NCI-H510A (cell line): ENCODE results near the gene DIPK1A.
"Not testable (repeated sequence)": the region's sequence is repeated elsewhere in the genome, so short reads cannot be mapped to it uniquely, and the experiment has no call there.

Experiments
- DNase-seq: peaks from one replicate; lab custom pipeline; 2025; lab: John Stamatoyannopoulos, UW

The DIPK1A gene

DNA sequence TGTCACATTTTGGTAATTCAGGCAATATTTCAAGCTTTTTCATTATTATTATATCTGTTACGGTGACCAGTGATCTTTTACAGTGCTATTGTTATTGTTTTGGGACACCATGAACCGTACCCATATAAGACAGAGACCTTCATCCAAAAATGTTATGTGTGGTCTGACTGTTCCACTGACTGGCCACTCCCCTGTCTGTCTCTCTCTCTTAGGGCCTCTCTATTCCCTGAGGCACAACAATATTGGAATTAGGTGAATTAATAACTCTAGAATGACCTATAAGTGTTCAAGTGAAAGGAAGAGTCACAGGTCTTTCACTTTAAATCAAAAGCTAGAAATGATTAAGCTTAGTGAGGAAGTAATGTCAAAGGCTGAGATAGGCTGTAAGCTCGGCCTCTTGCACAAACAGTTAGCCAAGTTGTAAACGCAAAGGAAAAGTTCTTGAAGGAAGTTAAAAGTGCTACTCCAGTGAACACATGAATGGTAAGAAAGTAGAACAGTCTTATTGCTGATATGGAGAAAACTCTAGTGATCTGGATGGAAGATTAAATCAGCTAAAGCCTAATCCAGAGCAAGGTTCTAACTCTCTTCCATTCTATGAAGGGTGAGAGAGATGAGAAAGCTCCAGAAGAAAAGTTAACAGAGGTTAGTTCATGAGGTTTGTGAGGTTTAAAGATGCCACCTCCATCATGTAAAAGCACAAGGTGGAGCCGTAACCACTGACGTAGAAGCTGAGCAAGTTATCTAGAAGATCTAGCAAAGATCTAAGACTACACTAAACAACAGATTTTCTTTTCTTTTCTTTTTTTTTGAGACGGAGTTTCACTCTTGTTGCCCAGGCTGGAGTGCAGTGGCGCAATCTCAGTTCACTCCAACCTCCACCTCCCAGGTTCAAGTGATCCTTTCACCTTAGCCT, 19.7 kb upstream of the DIPK1A start:
- no peak for DNase-seq

DNA sequence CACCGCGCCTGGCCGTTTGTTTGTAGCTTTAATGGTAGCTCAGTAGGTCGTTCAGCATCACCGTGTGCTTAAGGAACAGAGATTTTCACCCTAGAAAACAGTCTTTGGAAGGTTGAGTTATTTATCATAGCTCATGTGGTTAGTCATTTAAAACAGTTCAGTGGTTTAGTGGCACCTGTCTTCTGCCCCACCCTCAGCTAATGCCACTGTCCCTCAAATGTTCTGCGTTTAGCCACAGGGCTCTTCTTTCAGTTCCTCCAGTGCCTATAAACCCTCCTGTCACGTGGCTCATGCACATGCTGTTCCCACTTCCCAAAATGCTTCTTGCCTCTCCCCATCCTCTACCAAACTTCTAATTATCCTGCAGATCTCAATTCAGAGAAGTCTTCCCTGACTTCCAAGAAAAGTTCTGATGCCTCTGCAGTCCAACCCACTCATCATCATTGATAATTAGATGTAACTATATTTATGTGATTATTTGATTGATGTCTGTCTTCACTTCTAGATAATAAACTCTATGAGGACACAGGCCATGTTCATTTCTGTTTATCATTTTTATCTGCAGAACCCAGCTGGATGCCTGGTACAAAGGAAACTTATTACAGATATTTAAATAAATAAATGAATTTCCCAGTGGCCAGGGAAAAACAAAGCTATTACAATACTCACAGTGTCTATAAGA, 14.4 kb upstream of the DIPK1A start:
- no peak for DNase-seq

DNA sequence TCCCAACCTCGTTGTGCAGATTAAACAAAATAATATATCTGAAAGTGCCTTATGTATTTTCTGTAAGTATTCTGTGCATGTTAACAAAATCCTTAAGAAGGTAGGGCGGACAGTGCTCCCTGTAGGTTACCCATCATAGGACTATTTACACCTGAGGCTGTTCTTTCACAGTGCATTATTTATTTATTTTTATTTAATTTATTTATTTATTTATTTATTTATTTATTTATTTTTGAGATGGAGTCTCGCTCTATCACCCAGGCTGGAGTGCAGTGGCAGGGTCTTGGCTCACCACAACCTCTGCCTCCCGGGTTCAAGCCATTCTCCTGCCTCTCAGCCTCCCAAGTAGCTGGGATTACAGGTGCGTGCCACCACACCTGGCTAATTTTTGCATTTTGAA, 12.8 kb upstream of the DIPK1A start:
- not testable (repeated sequence) for DNase-seq

DNA sequence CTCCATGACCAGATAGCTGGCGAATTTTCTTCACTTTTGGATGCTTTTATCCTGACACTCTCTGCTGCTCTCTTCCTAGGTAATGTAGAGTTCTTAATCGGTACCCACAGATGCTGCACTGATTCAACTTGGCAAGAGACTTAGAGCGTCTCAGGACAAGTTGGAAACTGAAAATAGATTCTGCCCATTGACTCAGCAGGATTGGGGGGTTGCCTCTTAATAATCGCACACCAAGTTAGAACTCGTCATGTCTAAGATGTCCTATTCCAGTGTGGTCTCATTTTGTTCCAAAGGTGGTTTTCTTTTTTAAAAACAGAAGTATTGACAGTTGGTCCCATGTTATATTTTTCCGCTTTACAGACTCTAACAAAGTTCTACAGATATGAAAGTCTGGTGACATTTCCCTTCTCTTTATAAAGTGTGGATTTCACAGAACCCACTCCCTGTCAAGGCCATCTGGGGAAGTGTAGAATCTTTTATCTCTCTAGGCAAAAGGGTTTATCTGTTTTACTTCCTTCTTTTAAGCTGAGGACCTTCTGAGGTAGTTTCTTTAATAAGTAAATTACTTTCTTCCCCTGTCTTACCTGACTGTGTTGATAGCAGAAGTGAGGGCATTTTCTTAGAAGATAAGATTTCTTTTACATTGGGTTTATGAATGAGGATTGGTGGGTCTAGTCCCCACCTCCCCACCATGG, 12.1 kb upstream of the DIPK1A start:
- no peak for DNase-seq

DNA sequence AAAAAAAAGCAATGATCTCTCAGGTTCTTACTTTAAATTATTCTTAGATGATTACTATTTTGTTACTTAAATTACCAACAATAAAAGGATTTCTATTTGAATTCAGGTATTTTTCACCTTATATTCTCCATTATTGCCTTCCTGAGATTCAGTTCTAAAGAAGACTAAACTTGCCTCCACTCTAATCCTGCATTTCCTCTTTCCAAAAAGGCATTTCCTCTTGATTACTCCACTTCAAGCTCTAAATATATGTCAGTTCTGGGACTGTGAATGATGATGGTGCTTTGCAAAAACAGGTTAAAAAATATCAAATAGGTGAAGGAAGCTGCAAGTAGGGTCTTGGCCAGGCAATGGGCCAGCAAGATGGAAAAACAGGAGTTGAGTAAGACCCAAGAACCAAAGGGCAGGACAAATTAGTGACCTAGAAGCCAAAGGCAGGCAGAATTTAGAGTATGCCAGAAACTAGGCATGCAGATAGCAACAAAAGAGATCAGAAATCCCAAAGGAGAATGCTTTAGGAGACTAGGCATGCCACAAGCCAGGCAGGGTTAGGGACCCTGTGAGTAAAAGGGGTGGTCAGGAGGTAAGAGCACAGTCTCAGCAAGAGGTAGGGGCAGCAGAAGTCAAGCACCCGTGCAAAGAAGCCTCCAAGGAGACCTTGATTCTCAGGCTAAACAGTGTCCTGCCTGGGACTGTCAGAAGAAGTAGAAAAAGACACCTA, 11.3 kb upstream of the DIPK1A start:
- DNase-seq, result no peak

DNA sequence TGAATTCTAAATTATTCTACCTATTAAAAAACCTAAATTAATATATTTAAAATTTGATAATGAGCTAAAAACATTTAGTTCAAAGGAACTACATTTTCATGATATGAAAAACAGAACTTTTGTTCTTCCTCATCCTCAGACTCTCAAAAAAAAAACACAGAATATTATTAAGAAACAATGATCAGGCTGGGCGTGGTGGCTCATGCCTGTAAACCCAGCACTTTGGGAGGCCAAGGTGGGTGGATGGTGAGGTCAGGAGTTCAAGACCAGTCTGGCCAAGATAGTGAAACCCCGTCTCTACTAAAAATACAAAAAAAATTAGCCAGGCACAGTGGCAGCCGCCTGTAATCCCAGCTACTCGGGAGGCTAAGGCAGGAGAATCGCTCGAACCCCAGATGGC, 10.7 kb upstream of the DIPK1A start:
- not testable (repeated sequence) for DNase-seq

DNA sequence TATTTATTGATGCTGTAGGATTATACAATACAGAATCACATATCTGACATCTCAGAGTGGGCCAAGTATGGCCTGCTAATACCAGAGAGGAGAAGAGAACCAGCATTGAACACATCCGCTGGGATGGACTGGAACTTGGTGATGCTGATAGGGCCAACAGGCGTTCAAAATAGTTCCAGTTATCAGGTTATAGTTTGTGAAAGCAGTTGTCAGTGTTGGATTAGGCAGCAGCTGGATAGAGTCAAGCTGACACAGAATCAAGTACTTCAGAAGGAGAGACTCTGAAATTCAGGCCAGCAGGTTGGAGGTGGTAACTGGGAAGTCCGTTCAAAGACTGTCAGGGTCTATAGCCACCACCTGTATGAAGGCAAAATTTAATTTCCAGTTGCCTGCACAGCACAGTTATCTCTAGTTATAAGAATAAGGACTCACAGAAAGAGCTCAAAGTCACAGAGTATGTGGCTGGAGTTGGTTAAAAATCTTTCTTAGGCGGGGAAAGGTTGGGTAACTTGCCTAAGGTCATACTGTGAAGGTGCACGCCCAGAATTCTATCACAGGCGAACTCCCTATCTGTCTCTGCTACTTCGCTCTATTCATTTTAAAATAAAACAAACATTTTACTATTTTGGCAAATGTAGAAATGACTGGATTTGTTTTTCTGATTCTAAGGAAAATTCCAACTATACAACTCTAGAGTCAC, 9.9 kb upstream of the DIPK1A start:
- DNase-seq, result no peak

DNA sequence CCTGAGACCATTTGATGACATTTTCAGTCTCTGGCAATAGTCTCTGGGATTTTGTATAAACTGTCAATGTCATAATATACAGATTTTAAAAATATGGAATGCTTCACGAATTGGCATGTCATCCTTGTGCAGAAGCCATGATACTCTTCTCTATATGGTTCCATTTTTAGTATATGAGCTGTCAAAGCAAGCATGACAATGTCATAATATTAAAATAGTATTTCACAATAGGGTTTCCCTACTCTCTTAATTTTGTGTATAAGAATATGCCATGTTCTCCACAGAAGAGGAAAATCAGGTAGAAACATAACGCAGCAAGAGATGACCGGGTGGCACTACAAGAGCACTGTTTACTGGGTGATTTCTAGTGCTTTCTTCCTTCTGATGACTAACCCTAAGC, 8.3 kb upstream of the DIPK1A start:
- no peak for DNase-seq

DNA sequence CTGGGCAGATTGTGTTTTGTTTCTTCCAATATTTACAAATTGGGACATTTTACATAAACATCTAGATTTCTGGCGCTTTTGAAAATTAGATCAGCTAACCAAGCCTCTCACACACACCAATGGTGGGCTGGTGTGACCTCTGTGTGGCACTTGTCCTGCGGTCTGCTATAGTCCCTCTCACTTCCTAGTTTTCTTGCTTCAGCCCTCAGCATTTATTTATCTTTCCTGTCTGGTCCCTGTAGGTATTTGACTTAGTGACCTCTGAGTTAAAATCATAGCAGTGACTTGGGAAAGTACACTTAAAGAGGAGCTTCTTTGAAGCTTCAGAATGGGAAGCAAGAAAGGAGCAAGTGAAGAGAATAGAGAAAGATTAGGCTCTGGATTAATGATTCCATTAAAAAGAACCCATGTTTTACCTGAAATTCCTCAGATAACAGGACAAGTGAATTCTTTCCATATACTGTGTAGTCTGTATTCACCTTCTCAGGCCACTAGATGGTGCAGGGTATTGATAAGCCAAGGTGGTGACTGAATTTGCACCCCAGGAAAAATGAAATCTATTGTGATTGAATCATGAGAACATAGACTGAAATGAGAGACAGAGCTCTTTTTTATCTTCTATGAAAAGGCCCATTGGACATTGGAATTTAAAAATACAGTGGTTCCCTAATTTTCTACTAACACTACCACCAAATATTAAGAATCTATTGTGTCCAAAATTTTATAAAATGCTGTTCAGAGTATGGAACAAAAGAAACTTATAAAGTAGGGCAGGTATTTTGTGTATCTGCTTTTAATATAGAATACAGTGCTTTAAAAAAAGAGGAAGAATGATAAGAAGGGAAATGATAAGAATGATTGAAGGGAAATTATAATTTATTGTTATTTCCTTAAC, 7.1 kb upstream of the DIPK1A start:
- DNase-seq, result no peak

DNA sequence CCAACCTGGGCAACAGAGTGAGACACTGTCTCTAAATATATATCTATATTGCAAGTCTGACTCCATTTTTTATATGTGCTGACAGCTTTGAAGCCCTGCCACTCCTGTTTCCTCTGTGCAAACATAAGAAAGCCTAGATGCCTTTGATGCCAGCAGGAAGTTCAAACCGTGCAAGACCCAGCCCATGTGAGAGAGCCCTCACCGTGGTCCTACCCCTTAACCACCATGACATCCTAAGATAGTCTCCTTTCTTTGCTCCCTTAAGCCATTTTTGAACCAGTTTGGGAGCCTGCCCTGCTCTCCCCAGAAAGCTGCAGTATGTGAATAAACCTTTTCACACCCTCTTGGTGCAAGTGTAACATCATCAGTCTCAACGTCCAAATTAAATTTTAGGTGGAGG, 3.7 kb upstream of the DIPK1A start:
- DNase-seq, result no peak

DNA sequence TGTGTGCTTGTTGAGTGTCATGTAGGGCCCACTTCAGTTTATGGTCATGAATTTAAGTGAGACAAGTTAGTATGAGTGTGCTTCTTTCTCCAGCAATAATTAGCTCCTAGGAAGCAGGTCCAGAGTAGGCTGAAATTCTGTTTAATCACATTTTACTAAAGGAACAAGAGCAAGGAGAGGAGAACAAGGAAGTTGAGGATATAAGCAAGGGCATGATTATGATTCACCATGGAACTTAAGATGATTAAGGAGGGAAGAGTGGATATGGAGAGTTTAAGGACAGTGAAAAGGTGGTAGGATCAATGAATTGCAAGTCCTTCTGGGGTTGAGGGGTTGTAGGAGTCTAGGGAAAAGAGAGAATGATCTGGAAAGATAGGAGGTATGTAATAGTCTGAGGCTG, 3.1 kb upstream of the DIPK1A start:
- DNase-seq, result no peak

DNA sequence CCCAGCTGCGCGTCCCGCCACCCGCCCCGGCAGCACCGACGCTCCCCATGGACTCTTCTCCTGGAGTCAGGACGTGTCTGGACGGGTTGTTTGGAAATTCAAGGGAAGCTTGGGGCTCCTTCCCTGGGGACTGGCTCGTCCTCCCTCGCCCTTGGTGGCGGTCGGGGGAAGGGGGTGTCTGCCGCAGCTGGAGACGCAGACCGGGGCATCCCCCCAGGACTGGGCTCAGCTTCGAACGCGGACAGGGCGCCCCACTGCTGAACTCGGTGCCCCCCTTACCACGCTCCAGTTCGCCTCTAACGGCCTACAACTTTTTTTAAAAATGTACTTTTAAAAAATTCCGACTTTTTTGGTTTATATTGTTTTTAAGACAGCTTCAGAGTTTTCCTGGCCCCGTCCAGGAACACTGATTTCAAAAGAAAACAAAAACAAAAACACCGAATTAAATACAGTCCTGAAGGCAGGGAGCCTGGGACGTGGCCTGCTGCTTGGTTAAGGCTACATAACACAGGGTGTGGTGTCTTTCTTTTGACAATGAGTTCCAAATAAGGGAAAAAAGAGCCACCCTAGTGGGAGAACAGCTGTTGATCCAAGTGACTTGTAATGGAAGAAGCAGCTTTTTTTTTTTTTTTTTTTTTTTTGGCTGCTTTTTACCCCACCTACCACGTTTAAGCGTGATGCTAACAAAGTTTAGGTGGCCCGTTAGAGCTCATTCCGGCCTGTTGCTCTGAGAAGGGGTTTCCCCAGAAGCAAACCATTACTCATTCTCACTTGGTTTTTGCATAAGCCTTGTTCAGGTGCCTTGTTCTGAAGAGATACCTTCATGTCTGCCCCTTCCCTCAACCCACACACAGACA, 862 bp upstream of the DIPK1A start:
- no peak for DNase-seq

DNA sequence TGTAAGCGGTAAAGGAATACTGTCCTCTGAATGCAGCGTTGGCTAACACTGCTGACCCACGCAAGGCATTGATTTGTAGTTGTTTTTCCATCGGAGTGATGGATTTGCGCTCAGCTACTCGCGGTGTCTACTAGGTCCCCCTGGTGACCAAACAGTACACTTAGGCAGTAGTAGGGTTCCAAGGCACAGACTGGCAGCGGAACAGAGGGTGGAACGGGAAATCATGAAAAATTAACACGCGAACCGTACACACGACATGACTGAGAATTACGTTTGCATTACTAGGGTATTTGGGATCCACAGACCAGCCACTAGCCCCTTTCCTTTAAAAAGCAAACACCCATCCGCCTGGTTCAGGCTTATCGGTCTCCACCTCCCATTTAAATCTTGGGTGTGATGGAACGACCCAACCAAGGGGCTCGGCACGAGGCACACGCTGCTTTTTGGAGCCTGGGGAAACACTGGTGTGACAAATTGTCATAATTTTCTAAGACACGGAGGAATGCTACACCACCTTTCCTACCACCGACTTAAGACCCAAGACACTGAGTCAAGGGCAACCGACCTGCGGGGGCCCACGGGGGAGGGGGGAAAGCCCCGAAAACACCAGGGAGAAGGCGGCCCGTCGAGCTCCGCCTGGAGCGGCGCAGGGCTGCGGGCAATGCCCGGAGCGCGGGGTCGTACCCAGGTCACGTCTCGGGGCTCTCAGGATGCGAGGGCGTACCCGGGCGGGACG, 699 bp downstream of the DIPK1A start:
- DNase-seq, result peak; percentile 76

DNA sequence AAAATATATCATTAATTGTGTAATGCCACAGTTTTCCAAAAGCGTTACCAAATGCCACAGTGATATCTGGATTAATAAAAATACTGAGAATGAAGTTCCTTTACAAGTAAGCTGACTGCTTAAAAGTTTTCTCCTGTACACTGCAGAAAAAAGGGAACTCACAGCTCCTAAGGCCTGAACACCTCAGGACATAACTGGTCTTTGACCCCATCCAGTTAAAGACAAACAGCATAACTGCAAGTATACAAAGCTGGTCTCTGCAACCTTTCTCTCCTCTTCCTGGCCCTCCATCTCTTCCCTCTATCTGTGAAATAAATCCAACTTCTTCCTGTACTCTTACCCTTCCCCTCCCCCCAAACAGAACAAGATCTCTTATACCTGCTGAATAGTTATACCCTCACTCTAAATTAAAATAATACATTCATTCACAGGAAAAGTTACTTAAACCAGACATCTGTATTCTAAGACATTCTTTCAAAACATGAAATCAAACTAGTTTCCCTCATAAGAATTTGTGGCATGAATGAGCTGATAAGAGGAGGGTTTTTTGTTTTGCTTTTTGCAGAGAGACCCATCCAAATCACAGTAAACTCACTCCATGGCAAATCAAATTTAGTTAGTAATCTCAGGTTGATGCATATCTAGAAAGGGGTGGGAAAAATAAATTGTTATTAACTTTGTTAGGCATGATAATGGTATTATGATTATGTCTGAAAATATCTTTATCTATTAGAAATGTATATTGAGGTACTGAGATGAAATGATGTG, 2.9 kb downstream of the DIPK1A start:
- no peak for DNase-seq

DNA sequence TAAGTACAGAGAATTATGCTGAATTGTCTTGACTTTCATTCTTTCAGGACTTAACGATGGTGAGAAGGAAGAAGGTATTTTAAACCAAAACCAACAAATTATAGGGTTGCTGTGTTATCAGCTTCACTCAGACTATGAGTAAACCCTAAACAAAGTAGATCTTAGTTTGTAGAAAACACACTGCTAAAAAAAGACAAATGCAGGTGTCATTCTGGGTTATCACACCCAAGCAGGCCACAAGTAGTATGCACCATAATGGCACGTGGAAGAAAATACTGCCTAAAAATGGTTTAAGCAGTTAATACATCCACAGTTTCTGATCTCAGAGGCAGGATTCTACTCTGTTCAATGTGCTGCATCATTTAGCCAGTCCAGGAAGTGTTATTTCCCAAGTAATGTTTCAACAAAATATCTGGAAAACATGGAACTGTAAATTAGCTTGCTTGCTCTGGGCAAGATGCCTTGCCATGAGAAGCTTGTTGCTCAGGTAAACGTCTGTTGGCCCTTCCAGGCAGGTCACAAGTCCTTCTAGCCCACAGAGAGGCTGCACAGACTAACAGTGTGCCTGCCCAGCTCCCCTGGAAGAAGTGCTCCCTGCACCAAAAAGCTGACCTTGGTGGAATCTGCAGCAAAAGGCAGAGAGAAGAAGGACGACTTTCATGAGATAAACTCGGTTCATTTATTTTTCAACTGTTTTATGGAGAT, 4.1 kb downstream of the DIPK1A start:
- no peak for DNase-seq

DNA sequence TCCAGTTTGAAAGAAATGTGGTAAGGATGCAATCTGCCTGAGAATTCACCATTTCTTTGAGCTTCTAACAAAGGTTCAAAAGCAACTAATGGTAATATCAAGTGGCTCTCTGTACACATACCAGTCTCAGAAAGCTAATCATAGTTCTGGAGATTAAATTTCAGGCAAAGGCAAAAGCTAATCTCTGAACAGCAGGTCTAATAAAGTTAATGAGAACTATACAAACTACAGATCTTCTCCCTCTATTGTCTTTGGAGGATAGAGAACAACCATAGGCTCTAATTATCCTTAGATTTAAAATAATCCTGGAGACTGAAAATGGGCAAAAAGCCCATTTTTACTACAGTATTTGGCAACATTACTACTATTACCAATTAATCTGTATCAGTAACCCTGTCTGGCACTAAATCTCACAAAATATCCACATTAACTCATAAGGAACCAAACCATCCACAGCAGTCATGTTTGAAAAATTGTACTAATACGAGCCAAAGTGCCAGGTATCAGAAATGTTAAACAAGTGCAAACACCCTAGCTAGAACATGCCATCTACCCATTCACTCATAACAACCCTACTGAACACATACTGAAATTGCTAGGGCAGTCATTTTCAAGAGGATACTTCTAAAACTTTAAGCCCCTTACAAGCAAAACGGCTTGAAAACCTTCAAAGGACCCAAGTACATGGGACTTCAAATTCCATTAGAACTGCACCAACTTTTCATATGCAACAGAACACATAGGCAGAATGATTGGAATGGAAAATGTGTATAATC, 4.8 kb downstream of the DIPK1A start:
- DNase-seq, result no peak

DNA sequence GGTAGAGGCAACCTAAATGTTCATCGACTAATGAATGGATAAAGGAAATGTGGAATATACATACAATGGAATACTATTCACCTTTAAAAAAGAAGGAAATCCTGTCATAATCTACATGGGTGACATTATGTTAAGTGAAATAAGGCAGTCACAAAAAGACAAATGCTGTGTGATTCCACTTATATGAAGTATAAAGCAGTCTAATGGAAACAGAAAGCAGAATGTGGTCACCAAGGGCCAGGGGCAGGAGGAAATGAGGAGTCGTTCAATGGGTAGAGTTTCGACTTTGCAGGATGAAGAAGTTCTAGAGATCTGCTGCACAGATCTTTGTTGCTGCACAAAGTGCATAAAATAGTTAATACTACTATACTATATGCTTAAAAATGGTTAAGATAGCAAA, 7.8 kb downstream of the DIPK1A start:
- no peak for DNase-seq
